DLD1 (cell line): ENCODE data around the gene IFNL2.

ENCODE experiments used
- in situ Hi-C: cut with HindIII; loops from 2 replicates; pipeline ENCODE4 v1.10.0; 2017; ENCODE audit warnings: low sequenced_read_pairs

The IFNL2 gene

GRCh38 chr19:39316627-39317321, 48.6 kb downstream of the IFNL2 start:
- in situ Hi-C loops = no loop called here

DNA sequence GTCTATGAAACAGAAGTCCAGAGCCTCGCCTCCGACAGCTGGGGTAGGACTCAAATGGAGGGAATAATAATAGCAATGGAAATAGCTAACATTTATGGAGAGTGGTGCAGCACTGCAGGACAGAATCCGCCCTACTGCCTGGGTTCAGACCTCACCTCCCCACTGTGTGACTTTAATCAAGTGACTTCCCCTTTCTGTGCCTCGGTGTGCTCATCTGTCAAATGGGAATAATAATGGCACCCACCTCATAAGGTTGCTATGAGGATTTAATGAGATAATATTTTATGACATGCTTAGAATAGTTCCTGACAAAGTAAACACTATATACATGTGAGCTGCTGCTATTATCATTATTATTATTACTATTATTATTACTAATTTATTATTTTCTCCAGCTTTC, 49.3 kb downstream of the IFNL2 start:
- in situ Hi-C loops = no loop called here

DNA sequence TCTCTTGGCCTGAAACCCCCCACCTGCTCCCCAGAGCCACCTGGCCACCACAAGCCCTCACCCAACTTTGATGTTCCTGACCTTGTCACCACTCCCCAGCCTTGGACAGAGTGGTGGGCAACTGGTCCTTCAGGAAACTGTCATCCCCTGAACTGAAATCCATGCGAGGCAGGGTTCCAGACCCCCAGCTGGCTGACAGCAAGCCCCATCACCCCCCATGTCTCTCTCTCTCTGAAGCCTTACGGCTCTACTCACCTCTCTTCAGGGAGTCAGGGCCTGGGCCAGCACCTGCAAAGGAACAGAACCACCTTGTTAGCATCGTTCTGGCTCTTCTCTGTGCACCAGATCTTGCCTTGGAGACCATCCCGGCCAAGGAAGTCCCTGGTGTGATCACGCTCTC, 49.9 kb downstream of the IFNL2 start:
- in situ Hi-C loops = no loop called here

- in situ Hi-C loops = no loop called here
These were observed 50.5 kb downstream of the IFNL2 start for GRCh38 chr19:39318690-39319089.

GRCh38 chr19:39319098-39319891, 51.1 kb downstream of the IFNL2 start:
- in situ Hi-C loops = no loop called here
